NT2/D1 (cell line): ENCODE measurements around the gene GLIS1.

Source experiments
- YY1 ChIP-seq: IDR thresholded peaks from 2 replicates; pipeline ENCODE4 v1.6.1; 2011; ENCODE audit not compliant: insufficient read length, insufficient read depth
- ZNF274 ChIP-seq: IDR thresholded peaks from 2 replicates; pipeline ENCODE4 v1.6.1; 2011; ENCODE audit warnings: mild to moderate bottlenecking, low read depth, low read length

DNA sequence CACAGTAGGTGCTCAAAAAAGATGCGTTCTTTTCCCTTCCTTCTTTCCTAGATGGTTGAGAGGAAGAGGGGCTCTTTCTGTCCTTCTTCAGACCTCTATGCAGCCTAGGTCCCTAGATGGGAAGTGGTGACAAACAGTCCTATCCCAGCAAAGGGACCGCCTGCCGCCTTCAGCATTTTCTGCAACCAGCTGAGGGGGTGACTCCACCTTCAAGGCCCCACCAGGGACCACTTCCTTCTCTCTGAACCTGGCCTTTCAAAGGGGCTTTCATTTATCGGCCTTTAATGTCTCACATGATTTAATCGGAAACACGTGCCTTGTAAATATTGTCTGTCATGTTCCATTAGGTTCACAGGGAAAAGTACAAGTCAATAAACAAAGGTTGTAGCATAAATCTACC is 32.6 kb downstream of the GLIS1 start:
- TF ChIP-seq YY1 = no peak
- no peak for TF ChIP-seq ZNF274
